Measurements from ENCODE around the gene TNIK.

DNA sequence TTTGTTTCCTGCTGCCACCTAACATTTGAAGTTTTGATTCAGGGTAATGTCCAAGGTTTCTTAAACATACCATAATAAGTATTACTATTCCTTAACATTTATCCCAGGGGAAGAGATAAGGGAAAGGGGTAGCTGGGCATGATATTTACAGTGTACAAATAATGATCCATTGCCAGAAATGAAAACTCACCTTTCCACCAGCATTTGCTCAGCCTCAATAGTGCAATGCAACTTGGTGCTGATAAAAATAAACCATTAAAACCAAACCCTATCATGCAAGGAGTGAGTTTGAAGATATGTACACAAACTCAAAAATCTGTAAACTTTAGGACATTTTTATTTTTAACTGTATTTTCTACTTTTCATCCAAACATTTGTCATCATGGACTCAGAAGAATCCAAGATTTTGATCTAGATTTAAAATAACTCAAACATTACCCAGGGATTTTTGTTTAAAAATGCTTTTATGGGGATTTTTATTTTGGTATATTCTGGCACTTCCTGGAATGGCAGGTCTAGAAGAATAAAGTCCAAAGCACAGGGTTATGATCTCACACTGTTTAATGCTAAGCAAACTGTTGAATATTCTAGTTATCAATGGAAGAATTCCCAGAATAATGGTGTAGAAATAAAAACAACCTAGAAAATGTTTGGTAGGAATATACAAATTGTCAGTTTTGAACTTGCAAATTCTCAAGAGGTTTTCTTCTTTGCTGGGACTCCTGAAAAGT lies 401.2 kb downstream of the TNIK start:
- TF ChIP-seq POLR2A (IDR thresholded peaks at IDR 0.05; ENCODE audit: low read depth, low read length) = no peak
- no peak for TF ChIP-seq POLR2AphosphoS5 (IDR thresholded peaks at IDR 0.05; ENCODE audit: low read depth, low read length)

All from GM12891 (cell line).